Measurements from ENCODE around the gene RHD.
"Not testable (repeated sequence)": the region's sequence is repeated elsewhere in the genome, so short reads cannot be mapped to it uniquely, and the experiment has no call there.

RHD gene

GRCh38 chr1:25256578-25256965 lies 15.7 kb upstream of the RHD start:
- in situ Hi-C loops (cut with HindIII; ENCODE audit: low sequenced_read_pairs), result no loop called here

GRCh38 chr1:25257196-25257595 lies 15.1 kb upstream of the RHD start:
- in situ Hi-C loops (cut with HindIII; ENCODE audit: low sequenced_read_pairs), result no loop called here

- in situ Hi-C loops (cut with HindIII; ENCODE audit: low sequenced_read_pairs), result not testable (repeated sequence)
Observed at GRCh38 chr1:25259813-25260212, 12.5 kb upstream of the RHD start.

- in situ Hi-C loops (cut with HindIII; ENCODE audit: low sequenced_read_pairs), result not testable (repeated sequence)
Observed at GRCh38 chr1:25260336-25260735, 12.0 kb upstream of the RHD start.

- in situ Hi-C loops (cut with HindIII; ENCODE audit: low sequenced_read_pairs), result not testable (repeated sequence)
Observed at GRCh38 chr1:25266554-25267287, 5.6 kb upstream of the RHD start.

- in situ Hi-C loops (cut with HindIII; ENCODE audit: low sequenced_read_pairs), result not testable (repeated sequence)
Observed at GRCh38 chr1:25267288-25268142, 4.8 kb upstream of the RHD start.

GRCh38 chr1:25268143-25268760 lies 4.1 kb upstream of the RHD start:
- in situ Hi-C loops (cut with HindIII; ENCODE audit: low sequenced_read_pairs), result not testable (repeated sequence)

GRCh38 chr1:25275648-25276047 lies 3.3 kb downstream of the RHD start:
- in situ Hi-C loops (cut with HindIII; ENCODE audit: low sequenced_read_pairs), result not testable (repeated sequence)

- in situ Hi-C loops (cut with HindIII; ENCODE audit: low sequenced_read_pairs), result not testable (repeated sequence)
Observed at GRCh38 chr1:25277295-25277694, 5.0 kb downstream of the RHD start.

- in situ Hi-C loops (cut with HindIII; ENCODE audit: low sequenced_read_pairs), result not testable (repeated sequence)
Observed at GRCh38 chr1:25278358-25278757, 6.0 kb downstream of the RHD start.

- in situ Hi-C loops (cut with HindIII; ENCODE audit: low sequenced_read_pairs), result not testable (repeated sequence)
Observed at GRCh38 chr1:25278790-25279189, 6.5 kb downstream of the RHD start.

- in situ Hi-C loops (cut with HindIII; ENCODE audit: low sequenced_read_pairs), result not testable (repeated sequence)
Observed at GRCh38 chr1:25279693-25280111, 7.4 kb downstream of the RHD start.

GRCh38 chr1:25285862-25286261 lies 13.6 kb downstream of the RHD start:
- in situ Hi-C loops (cut with HindIII; ENCODE audit: low sequenced_read_pairs), result not testable (repeated sequence)

GRCh38 chr1:25287164-25287563 lies 14.9 kb downstream of the RHD start:
- in situ Hi-C loops (cut with HindIII; ENCODE audit: low sequenced_read_pairs), result not testable (repeated sequence)

GRCh38 chr1:25288573-25289101 lies 16.3 kb downstream of the RHD start:
- in situ Hi-C loops (cut with HindIII; ENCODE audit: low sequenced_read_pairs), result not testable (repeated sequence)

GRCh38 chr1:25290043-25290442 lies 17.7 kb downstream of the RHD start:
- in situ Hi-C loops (cut with HindIII; ENCODE audit: low sequenced_read_pairs), result not testable (repeated sequence)

GRCh38 chr1:25293426-25293825 lies 21.1 kb downstream of the RHD start:
- in situ Hi-C loops (cut with HindIII; ENCODE audit: low sequenced_read_pairs), result not testable (repeated sequence)

GRCh38 chr1:25294889-25295826 lies 22.8 kb downstream of the RHD start:
- in situ Hi-C loops (cut with HindIII; ENCODE audit: low sequenced_read_pairs), result not testable (repeated sequence)

- in situ Hi-C loops (cut with HindIII; ENCODE audit: low sequenced_read_pairs), result not testable (repeated sequence)
Observed at GRCh38 chr1:25296501-25296900, 24.2 kb downstream of the RHD start.

GRCh38 chr1:25300729-25301128 lies 28.4 kb downstream of the RHD start:
- in situ Hi-C loops (cut with HindIII; ENCODE audit: low sequenced_read_pairs), result not testable (repeated sequence)

All from endothelial cell of hepatic sinusoid (primary cell).